ENCODE measurements around the gene NKIRAS1.
"Not testable (repeated sequence)": the region's sequence is repeated elsewhere in the genome, so short reads cannot be mapped to it uniquely, and the experiment has no call there.

Gene NKIRAS1

DNA sequence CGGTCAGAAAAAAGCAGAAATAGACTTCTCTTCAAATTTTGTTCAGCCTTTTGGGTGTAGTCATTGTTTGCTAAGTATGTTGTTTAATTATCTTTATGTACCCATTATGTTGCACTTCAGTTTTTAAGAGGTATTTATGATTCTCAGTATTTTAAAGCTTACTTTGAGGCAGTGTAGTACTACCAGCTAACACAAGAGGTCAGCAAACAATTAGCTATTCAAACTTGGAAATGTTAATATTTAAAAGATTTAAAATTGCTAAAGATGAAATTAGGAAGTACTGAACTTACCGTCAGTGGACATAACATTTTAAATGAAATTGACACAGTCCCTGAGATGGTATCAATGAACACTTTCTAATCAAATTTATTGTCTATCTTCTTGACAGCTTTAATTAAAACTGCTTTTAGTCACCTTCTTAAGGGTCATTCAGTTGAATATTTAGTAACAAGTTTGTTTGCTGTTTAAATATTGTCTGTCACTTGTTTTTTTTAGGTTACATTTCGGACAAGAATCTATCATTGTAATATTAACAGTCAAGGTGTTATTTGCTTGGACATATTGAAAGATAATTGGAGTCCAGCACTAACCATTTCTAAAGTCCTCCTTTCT, 28.1 kb downstream of the NKIRAS1 start:
- TF ChIP-seq, protein P1, sequence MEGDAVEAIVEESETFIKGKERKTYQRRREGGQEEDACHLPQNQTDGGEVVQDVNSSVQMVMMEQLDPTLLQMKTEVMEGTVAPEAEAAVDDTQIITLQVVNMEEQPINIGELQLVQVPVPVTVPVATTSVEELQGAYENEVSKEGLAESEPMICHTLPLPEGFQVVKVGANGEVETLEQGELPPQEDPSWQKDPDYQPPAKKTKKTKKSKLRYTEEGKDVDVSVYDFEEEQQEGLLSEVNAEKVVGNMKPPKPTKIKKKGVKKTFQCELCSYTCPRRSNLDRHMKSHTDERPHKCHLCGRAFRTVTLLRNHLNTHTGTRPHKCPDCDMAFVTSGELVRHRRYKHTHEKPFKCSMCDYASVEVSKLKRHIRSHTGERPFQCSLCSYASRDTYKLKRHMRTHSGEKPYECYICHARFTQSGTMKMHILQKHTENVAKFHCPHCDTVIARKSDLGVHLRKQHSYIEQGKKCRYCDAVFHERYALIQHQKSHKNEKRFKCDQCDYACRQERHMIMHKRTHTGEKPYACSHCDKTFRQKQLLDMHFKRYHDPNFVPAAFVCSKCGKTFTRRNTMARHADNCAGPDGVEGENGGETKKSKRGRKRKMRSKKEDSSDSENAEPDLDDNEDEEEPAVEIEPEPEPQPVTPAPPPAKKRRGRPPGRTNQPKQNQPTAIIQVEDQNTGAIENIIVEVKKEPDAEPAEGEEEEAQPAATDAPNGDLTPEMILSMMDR (IDR thresholded peaks at IDR 0.05; ENCODE audit: insufficient read depth, low read depth, low read length, missing control alignments): peak; percentile 56
- peak; percentile 48 for DNase-seq (ENCODE audit: low read depth)
- H3K4me3 ChIP-seq (ENCODE audit: low read depth, low read length): no peak overlapping the region

DNA sequence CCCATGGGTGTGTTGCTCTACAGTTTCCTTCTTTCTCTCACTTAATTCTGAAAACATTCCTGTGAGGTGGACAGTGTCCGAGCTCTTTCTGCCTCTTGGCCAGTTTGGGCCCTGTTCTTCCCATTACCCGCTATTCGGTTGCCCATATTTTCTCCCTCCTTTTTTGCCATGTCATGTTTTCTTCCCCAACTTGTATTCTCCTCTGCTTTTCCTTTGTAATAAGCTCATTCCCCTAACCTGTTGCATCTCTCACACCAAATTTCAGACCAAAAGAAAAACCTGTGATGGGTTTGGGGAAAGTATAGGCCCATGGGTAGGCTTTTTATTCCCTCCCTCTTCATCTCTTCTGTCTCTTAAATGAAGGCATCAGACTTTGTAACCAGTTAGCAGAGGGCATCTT, 30.5 kb downstream of the NKIRAS1 start:
- H3K4me3 ChIP-seq (ENCODE audit: low read depth, low read length): no peak overlapping the region
- TF ChIP-seq, protein P1 (IDR thresholded peaks at IDR 0.05; ENCODE audit: insufficient read depth, low read depth, low read length, missing control alignments): no peak
- DNase-seq (ENCODE audit: low read depth): no peak

DNA sequence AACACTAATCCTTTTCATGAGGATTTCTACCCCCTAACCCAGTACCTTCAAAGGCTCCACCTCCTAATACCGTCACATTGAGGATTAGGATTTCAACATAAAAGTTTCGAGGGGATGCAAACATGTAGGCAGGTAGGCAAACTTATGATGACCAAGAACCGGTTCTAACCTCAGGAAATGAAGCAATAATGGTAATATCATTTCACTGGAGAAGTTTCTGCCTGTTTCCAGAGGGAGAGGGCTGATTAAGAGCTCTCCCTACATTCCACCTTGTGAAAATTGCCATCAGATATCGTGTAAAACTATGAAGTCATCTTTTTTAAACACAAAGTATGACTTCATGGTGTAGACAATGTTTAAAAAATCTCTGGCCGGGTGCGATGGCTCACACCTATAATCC, 31.6 kb downstream of the NKIRAS1 start:
- H3K4me3 ChIP-seq (ENCODE audit: low read depth, low read length): no peak overlapping the region
- DNase-seq (ENCODE audit: low read depth): no peak
- TF ChIP-seq, protein P1 (IDR thresholded peaks at IDR 0.05; ENCODE audit: insufficient read depth, low read depth, low read length, missing control alignments): no peak

DNA sequence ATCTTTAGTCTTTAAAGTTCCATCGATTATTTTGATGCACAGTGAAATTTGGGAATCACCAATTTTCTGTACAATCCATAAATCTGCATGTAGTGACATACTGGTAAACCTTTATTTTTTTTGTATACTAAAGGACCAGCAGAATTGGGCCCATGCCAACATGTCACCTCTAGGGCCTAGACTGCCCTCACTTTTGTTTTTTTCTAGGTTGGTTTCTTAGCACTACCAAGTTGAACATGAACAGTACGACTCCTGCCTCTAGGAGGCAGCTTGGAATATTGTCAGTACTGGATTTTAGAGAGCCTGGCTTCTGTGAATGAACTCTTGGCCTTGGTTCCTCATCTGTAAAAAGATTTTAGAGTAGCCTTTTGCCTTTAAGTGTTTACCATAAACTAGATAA, 32.3 kb downstream of the NKIRAS1 start:
- H3K4me3 ChIP-seq (ENCODE audit: low read depth, low read length): no peak overlapping the region
- DNase-seq (ENCODE audit: low read depth): no peak
- TF ChIP-seq, protein P1 (IDR thresholded peaks at IDR 0.05; ENCODE audit: insufficient read depth, low read depth, low read length, missing control alignments): no peak

DNA sequence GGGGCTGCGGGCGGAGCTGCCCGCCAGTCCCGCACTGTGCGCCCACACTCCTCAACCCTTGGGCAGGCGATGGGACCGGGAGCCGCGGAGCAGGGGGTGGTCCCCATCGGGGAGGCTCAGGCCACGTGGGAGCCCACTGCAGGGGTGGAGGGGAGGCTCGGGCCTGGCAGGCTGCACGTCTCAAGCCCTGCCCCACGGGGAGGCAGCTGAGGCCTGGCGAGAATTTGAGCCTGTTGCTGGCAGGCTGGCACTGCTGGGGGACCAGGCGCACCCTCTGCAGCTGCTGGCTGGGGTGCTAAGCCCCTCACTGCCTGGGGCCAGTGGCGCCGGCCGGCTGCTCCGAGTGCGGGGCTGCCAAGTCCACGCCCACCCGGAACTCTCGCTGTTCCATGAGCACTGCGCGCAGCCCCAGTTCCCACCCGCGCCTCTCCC, 34.3 kb downstream of the NKIRAS1 start:
- no peak for DNase-seq (ENCODE audit: low read depth)
- no peak overlapping the region for H3K4me3 ChIP-seq (ENCODE audit: low read depth, low read length)
- TF ChIP-seq, protein P1 (IDR thresholded peaks at IDR 0.05; ENCODE audit: insufficient read depth, low read depth, low read length, missing control alignments): no peak

DNA sequence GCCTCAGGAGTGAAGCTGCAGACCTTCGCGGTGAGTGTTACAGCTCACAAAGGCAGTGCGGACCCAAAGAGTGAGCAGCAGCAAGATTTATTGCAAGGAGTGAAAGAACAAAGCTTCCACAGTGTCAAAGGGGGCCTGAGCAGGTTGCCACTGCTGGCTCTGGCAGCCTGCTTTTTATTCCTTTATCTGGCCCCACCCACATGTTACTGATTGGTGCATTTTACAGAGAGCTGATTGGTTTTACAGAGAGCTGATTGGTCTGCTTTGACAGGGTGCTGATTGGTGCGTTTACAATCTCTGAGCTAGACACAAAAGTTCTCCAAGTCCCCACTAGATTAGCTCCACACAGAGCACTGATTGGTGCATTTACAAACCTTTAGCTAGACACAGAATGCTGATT, 34.8 kb downstream of the NKIRAS1 start:
- DNase-seq (ENCODE audit: low read depth): not testable (repeated sequence)

DNA sequence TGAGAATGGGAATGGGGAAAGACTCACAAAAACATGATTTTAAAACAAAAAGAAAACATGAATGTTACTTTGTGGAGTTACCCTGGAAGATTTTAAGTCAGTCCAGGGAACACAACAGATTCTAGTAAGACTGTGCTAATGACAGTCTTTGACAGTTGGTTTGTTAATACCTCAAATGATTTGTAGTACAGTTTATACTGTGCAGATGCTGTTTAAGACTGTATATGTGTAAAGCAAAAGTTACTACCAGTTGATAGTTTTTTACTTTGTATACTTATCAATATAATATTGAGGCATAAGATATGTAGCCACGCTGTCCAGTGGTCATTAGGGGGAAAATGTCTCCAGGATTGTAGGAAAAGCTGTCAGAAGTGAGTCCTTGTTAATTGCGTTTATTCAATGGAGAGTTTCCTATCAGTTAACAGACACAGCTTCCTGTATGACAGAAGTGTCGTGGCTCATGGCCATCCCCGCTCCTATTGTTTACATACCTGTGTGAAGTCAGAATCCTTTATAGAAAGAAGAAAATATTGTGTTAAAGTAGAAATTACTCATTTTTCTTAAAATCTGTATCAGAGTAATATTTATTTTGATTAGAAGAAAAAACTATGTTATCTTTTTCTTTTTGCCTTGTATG, 36.0 kb downstream of the NKIRAS1 start:
- H3K4me3 ChIP-seq (ENCODE audit: low read depth, low read length): no peak overlapping the region
- TF ChIP-seq, protein P1 (IDR thresholded peaks at IDR 0.05; ENCODE audit: insufficient read depth, low read depth, low read length, missing control alignments): no peak
- DNase-seq (ENCODE audit: low read depth): no peak

More for the DNA sequence above, 34.8 kb downstream of the NKIRAS1 start:
- not testable (repeated sequence) for H3K4me3 ChIP-seq (ENCODE audit: low read depth, low read length)
